ENCODE data around the gene COX14. TPM values are rescaled to one million over a fixed set of nuclear protein-coding genes. Genes with fewer than 3 reads are reported as not detected.
"Not testable (repeated sequence)": the region's sequence is repeated elsewhere in the genome, so short reads cannot be mapped to it uniquely, and the experiment has no call there.

The COX14 gene
- total RNA-seq, 4 donors from 2014 or later = 40.6 to 135 (median 90.9) TPM

DNA sequence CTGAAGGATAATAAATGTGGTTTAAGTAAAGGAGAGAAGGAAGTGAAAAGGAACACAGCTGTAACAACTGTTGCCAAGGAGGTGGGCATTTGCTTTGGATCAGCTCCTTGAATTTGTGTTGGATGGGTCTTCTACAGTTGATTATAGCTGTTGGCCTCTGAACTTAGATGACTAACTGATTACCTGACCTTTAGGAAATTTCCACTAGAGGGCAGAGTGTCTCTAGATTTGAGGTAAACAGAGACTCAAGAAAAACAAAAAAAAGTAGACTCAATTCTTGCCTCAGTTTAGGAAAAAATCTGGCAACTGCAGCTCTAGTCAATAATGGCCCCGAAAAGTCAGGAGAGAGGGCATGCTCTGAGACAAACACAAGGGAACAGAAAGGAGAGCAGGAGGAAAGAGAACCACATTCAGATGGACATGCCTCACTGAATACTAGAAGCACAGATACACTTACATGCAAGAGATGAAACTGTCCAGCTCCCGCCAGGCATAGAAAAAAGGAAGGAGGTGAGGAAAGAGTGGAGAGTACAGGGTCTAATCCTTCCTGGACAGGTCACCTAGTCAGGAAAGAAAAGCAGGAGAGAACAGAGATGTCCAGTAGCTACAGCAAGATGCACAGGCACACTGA, 20.6 kb downstream of the COX14 start:
- DNase-seq = no peak
- H3K9me3 ChIP-seq = no peaks in the 10 kb centered on the region
- peaks cover 18 to 38% of the 10 kb centered on the region in 2 donors for H3K4me1 ChIP-seq
- H3K4me3 ChIP-seq (replicated peaks in 1 of 3) = no peak overlapping the region
- intact Hi-C loops (cut with DNase I) = no loop called here
- no peak for TF ChIP-seq POLR2A (IDR thresholded peaks at IDR 0.05)
- TF ChIP-seq, protein P1, sequence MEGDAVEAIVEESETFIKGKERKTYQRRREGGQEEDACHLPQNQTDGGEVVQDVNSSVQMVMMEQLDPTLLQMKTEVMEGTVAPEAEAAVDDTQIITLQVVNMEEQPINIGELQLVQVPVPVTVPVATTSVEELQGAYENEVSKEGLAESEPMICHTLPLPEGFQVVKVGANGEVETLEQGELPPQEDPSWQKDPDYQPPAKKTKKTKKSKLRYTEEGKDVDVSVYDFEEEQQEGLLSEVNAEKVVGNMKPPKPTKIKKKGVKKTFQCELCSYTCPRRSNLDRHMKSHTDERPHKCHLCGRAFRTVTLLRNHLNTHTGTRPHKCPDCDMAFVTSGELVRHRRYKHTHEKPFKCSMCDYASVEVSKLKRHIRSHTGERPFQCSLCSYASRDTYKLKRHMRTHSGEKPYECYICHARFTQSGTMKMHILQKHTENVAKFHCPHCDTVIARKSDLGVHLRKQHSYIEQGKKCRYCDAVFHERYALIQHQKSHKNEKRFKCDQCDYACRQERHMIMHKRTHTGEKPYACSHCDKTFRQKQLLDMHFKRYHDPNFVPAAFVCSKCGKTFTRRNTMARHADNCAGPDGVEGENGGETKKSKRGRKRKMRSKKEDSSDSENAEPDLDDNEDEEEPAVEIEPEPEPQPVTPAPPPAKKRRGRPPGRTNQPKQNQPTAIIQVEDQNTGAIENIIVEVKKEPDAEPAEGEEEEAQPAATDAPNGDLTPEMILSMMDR (IDR thresholded peaks at IDR 0.05) = peak in 4 of 6 experiments; percentile 9 to 69 (median 40)
- 59 to 74% methylated on average over 2 of the region's 2 CpGs for WGBS, 2 donors
- no peak overlapping the region for H3K27ac ChIP-seq
- peaks cover 28 to 32% of the 10 kb centered on the region in 2 donors for H3K36me3 ChIP-seq
- H3K27me3 ChIP-seq = no peaks in the 10 kb centered on the region

DNA sequence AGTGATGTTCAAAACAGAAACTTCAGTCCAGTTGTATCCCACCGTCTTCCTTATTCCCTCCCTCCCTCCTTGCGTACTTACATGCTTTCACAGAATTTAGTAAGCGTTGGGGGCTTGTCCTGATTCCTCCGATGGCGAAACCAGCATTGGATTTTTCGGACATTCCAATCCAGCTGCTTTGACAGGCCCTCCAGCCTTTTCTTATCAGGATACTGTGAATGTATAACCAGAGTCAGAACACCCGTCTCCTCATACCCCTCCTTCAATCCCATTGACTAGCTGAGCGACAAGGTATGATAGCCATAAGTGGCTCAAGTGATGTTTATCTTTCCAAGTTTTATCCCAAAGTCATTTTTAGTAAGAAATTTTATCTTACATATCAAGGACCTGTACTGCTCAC, 31.0 kb downstream of the COX14 start:
- intact Hi-C loops (cut with DNase I) = no loop called here
- no peak for DNase-seq
- WGBS, 2 donors = 90 to 96% methylated on average over 8 of the region's 8 CpGs

DNA sequence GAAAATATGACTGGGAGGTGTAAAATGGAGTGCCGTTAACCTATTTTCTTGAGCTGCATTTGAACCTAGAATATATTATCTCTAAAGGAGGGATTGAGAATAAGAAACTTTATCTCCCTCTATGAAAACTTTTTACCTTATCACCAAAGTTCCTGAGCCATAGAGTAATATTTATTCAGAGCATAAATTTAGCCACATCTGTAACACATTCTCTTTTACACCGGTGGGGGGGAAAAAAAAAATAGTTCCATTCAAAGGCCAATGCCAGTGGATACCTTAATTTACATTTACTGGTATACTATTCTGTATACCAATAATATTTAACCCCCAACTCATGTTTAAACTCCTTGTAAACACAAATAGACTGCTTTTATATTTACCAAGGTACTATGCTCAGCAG, 33.4 kb downstream of the COX14 start:
- H3K9me3 ChIP-seq = no peaks in the 10 kb centered on the region
- H3K27me3 ChIP-seq = no peaks in the 10 kb centered on the region
- WGBS, 2 donors = 90 to 92% methylated on average over 2 of the region's 2 CpGs
- TF ChIP-seq, protein P1 (IDR thresholded peaks at IDR 0.05) = no peak
- TF ChIP-seq POLR2A (IDR thresholded peaks at IDR 0.05) = no peak
- H3K36me3 ChIP-seq = no peaks in the 10 kb centered on the region
- intact Hi-C loops (cut with DNase I) = no loop called here
- DNase-seq = no peak
- H3K4me3 ChIP-seq (replicated peaks in 1 of 3) = no peak overlapping the region
- H3K4me1 ChIP-seq = peaks cover 0 to 1% of the 10 kb centered on the region in 2 donors
- no peak overlapping the region for H3K27ac ChIP-seq

More for the DNA sequence above, 31.0 kb downstream of the COX14 start:
- no peaks in the 10 kb centered on the region for H3K9me3 ChIP-seq
- H3K4me1 ChIP-seq = no peaks in the 10 kb centered on the region
- H3K27ac ChIP-seq = no peak overlapping the region
- H3K4me3 ChIP-seq (replicated peaks in 1 of 3) = no peak overlapping the region
- no peaks in the 10 kb centered on the region for H3K27me3 ChIP-seq
- no peak for TF ChIP-seq POLR2A (IDR thresholded peaks at IDR 0.05)
- TF ChIP-seq, protein P1 (IDR thresholded peaks at IDR 0.05) = no peak
- no peaks in the 10 kb centered on the region for H3K36me3 ChIP-seq

DNA sequence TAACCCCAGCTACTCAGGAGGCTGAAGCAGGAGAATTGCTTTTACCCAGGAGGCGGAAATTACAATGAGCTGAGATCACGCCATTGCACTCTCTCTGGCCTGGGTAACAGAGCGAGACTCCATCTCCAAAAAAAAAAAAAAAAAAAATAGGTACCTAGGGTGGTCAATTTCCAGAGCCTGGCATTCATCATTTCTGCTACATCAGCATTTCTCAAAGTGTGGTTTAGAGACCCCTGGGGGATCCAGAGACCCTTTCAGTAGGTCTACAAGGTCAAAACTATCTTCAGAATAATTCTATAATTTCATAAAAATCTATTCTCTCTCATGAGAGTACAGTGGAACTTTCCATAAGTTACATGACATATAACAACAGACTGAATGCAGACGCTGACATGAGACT, 35.2 kb downstream of the COX14 start:
- intact Hi-C loops (cut with DNase I) = no loop called here
- H3K27me3 ChIP-seq = no peaks in the 10 kb centered on the region
- no peak overlapping the region for H3K4me3 ChIP-seq (replicated peaks in 1 of 3)
- 96 to 97% methylated on average over 4 of the region's 4 CpGs for WGBS, 2 donors
- no peaks in the 10 kb centered on the region for H3K36me3 ChIP-seq
- H3K9me3 ChIP-seq = no peaks in the 10 kb centered on the region
- H3K27ac ChIP-seq = no peak overlapping the region
- H3K4me1 ChIP-seq = peaks cover 11 to 14% of the 10 kb centered on the region in 2 donors
- DNase-seq = no peak
- no peak for TF ChIP-seq POLR2A (IDR thresholded peaks at IDR 0.05)
- TF ChIP-seq, protein P1 (IDR thresholded peaks at IDR 0.05) = no peak

DNA sequence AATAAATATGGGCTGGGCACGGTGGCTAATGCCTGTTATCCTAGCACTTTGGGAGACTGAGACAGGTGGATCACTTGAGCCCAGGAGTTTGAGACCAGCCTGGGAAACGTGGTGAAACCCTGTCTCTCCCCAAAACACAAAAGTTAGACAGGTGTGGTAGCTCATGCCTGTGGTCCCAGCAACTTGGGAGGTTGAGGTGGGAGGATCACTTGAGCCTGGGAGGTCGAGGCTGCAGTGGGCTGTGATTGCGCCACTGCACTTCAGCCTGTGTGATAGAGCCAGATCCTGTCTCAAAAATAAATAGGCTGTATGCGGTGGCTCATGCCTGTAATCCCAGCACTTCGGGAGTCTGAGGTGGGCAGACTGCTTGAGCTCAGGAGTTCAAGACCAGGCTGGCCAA, 36.0 kb downstream of the COX14 start:
- H3K27me3 ChIP-seq; H3K27ac ChIP-seq; H3K4me3 ChIP-seq (replicated peaks in 1 of 3); H3K9me3 ChIP-seq; H3K36me3 ChIP-seq; intact Hi-C loops (cut with DNase I); DNase-seq: not testable (repeated sequence)
- peaks cover 11 to 14% of the 10 kb centered on the region in 2 donors for H3K4me1 ChIP-seq
- WGBS, 2 donors = 94 to 95% methylated on average over 6 of the region's 6 CpGs

All from thyroid gland (tissue), 4 donors.